ENCODE measurements around the gene OSBPL10. TPM values are rescaled to one million over a fixed set of nuclear protein-coding genes. Genes with fewer than 3 reads are reported as not detected.

OSBPL10 gene
- total RNA-seq, 4 donors from 2014 or later, result 18.6 to 33.6 (median 28.8) TPM

- TF ChIP-seq POLR2A (IDR thresholded peaks at IDR 0.05) (no peak), CTCF (IDR thresholded peaks at IDR 0.05) (no peak)
- Histone ChIP-seq H3K9me3 (no peaks in the 10 kb centered on the region), H3K36me3 (no peaks in the 10 kb centered on the region), H3K27ac (no peak overlapping the region), H3K27me3 (no peaks in the 10 kb centered on the region), H3K4me1 (no peaks in the 10 kb centered on the region), H3K4me3 (replicated peaks in 1 of 3) (no peak overlapping the region)
- WGBS, 2 donors, result 95% methylated on average over 7 of the region's 7 CpGs
- no peak for DNase-seq
- intact Hi-C loops (cut with DNase I), result no loop called here
Observed at GRCh38 chr3:31813686-31814085, 167.4 kb downstream of the OSBPL10 start.

- TF ChIP-seq POLR2A (IDR thresholded peaks at IDR 0.05) (no peak), CTCF (IDR thresholded peaks at IDR 0.05) (no peak)
- no peaks in the 10 kb centered on the region for H3K36me3 ChIP-seq
- no peaks in the 10 kb centered on the region for H3K27me3 ChIP-seq
- DNase-seq, result no peak
- no peak overlapping the region for H3K4me3 ChIP-seq (replicated peaks in 1 of 3)
- intact Hi-C loops (cut with DNase I), result no loop called here
- H3K9me3 ChIP-seq, result no peaks in the 10 kb centered on the region
- no peaks in the 10 kb centered on the region for H3K4me1 ChIP-seq
- H3K27ac ChIP-seq, result no peak overlapping the region
Observed at GRCh38 chr3:31813197-31813596, 167.9 kb downstream of the OSBPL10 start.

GRCh38 chr3:31810991-31811433 is 170.1 kb downstream of the OSBPL10 start:
- TF ChIP-seq CTCF (IDR thresholded peaks at IDR 0.05) (no peak), POLR2A (IDR thresholded peaks at IDR 0.05) (no peak)
- Histone ChIP-seq H3K27ac (no peak overlapping the region), H3K27me3 (no peaks in the 10 kb centered on the region), H3K9me3 (no peaks in the 10 kb centered on the region), H3K4me1 (no peaks in the 10 kb centered on the region), H3K36me3 (no peaks in the 10 kb centered on the region), H3K4me3 (replicated peaks in 1 of 3) (no peak overlapping the region)
- 96 to 97% methylated on average over 11 of the region's 11 CpGs for WGBS, 2 donors
- no peak for DNase-seq
- intact Hi-C loops (cut with DNase I), result no loop called here

- no peaks in the 10 kb centered on the region for H3K27me3 ChIP-seq
- intact Hi-C loops (cut with DNase I), result no loop called here
- whole genome bisulfite sequencing, 2 donors, result 94 to 96% methylated on average over 3 of the region's 3 CpGs
- DNase-seq, result no peak
- H3K9me3 ChIP-seq, result no peaks in the 10 kb centered on the region
- TF ChIP-seq CTCF (IDR thresholded peaks at IDR 0.05) (no peak), POLR2A (IDR thresholded peaks at IDR 0.05) (no peak)
- H3K36me3 ChIP-seq, result no peaks in the 10 kb centered on the region
- no peak overlapping the region for H3K27ac ChIP-seq
- no peak overlapping the region for H3K4me3 ChIP-seq (replicated peaks in 1 of 3)
- peaks cover 0 to under 1% of the 10 kb centered on the region in 2 donors for H3K4me1 ChIP-seq
Observed at GRCh38 chr3:31808143-31808720, 172.8 kb downstream of the OSBPL10 start.

- 82 to 85% methylated on average over 10 of the region's 10 CpGs for WGBS, 2 donors
- Histone ChIP-seq H3K36me3 (no peaks in the 10 kb centered on the region), H3K27me3 (no peaks in the 10 kb centered on the region), H3K27ac (no peak overlapping the region), H3K4me1 (peaks cover 0 to 3% of the 10 kb centered on the region in 2 donors), H3K9me3 (no peaks in the 10 kb centered on the region), H3K4me3 (replicated peaks in 1 of 3) (no peak overlapping the region)
- intact Hi-C loops (cut with DNase I), result no loop called here
- no peak for DNase-seq
- TF ChIP-seq POLR2A (IDR thresholded peaks at IDR 0.05) (no peak), CTCF (IDR thresholded peaks at IDR 0.05) (no peak)
Observed at GRCh38 chr3:31804251-31805051, 176.6 kb downstream of the OSBPL10 start.
